Stimulated activated CD4-positive, alpha-beta T cell treated with anti-CD3 and anti-CD28 coated beads, TNF-alpha, amount 100 ng/mL, for 4 hours (primary cell): Measurements from ENCODE around the gene KRT74.

ENCODE experiments used
- DNase-seq, 3 experiments: peaks; one replicate each; pipeline ENCODE4 v3.0.0-alpha.2; 2020; ENCODE audit warnings: low read depth in 3 of 3

KRT74 gene

GRCh38 chr12:52539083-52539820, 34.4 kb downstream of the KRT74 start:
- DNase-seq: no peak

- DNase-seq: no peak
Observed at GRCh38 chr12:52537101-52537500, 36.5 kb downstream of the KRT74 start.

- DNase-seq: no peak
Observed at GRCh38 chr12:52535574-52535973, 38.1 kb downstream of the KRT74 start.

GRCh38 chr12:52534482-52534881, 39.2 kb downstream of the KRT74 start:
- no peak for DNase-seq

- DNase-seq: no peak
Observed at GRCh38 chr12:52533686-52534470, 39.8 kb downstream of the KRT74 start.

- no peak for DNase-seq
Observed at GRCh38 chr12:52532636-52533035, 41.0 kb downstream of the KRT74 start.

- DNase-seq: no peak
Observed at GRCh38 chr12:52531566-52532300, 41.9 kb downstream of the KRT74 start.

- no peak for DNase-seq
Observed at GRCh38 chr12:52530905-52531304, 42.7 kb downstream of the KRT74 start.

GRCh38 chr12:52530366-52530765, 43.3 kb downstream of the KRT74 start:
- DNase-seq: no peak

- no peak for DNase-seq
Observed at GRCh38 chr12:52529846-52530245, 43.8 kb downstream of the KRT74 start.

GRCh38 chr12:52529417-52529816, 44.2 kb downstream of the KRT74 start:
- DNase-seq: no peak

- no peak for DNase-seq
Observed at GRCh38 chr12:52528641-52529143, 45.0 kb downstream of the KRT74 start.

- DNase-seq: no peak
Observed at GRCh38 chr12:52527121-52527800, 46.4 kb downstream of the KRT74 start.

GRCh38 chr12:52526511-52526951, 47.1 kb downstream of the KRT74 start:
- DNase-seq: no peak

- no peak for DNase-seq
Observed at GRCh38 chr12:52525661-52526499, 47.8 kb downstream of the KRT74 start.

- DNase-seq: no peak
Observed at GRCh38 chr12:52524898-52525591, 48.6 kb downstream of the KRT74 start.

GRCh38 chr12:52524241-52524897, 49.3 kb downstream of the KRT74 start:
- no peak for DNase-seq

- no peak for DNase-seq
Observed at GRCh38 chr12:52523824-52524223, 49.8 kb downstream of the KRT74 start.

GRCh38 chr12:52522346-52523011, 51.2 kb downstream of the KRT74 start:
- DNase-seq: no peak
